Peyer's patch (tissue), 4 donors: Measurements from ENCODE around the gene KANSL3.

Source experiments
- POLR2A ChIP-seq, 2 donors: fragments of 450-650 bp; IDR thresholded peaks; one replicate each; pipeline ENCODE4 v1.5.1; 2017; ENCODE audit warnings: antibody characterized with exemption in 2 of 2, mild to moderate bottlenecking in 2 of 2, moderate library complexity in 2 of 2
- TF ChIP-seq, protein P1 (sequence below), 6 experiments: fragments of 450-650 bp in 4 of 6; fragments of 200-600 bp in 2 of 6; sonication (generic) in 1 of 6; IDR thresholded peaks; one replicate each; pipeline ENCODE4 v1.5.1; 2017 to 2019; ENCODE audit warnings: antibody characterized with exemption in 6 of 6, mild to moderate bottlenecking in 3 of 6, moderate library complexity in 1 of 6

DNA sequence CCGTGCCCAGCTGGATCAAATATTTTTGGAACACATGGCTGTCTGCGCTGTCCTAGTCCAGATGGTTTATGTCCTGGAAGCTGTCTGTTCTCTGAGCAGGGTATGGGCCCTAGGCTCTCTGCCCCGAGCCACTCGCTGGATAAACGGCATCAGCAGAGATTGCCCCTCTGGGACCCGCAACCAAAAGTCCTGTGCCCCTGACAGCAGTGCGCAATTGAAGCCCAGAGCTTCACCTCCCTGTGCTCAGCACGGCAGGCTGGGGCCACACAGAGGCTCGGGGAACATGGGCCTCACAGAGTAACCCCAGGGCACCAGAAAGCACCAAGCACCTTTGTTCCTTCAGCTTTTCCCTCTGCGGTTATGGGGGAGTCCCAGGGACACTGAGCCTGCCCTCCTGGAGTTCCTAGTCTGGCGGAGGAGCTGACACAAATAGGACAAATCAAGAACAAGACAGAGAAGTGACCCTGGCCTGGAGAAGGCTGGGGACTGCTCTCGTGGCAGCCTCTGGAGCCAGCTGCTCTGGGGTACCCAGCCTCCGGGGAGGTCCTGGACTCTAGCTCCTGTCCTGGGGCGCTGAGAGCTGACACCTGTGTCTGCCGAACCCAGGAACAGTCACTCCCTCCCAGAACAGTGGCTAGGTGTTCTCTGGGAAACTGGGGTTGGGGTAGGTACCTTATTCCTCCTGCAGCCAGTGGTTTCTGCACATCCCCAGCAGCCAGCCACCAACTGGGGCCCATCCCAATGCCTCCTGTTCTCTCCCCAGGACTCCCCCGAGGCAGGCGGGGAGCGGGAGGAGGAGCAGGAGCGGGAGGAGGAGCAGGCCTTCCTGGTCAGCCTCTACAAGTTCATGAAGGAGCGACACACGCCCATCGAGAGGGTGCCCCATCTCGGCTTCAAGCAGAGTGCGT is 89.3 kb downstream of the KANSL3 start:
- TF ChIP-seq, protein P1, sequence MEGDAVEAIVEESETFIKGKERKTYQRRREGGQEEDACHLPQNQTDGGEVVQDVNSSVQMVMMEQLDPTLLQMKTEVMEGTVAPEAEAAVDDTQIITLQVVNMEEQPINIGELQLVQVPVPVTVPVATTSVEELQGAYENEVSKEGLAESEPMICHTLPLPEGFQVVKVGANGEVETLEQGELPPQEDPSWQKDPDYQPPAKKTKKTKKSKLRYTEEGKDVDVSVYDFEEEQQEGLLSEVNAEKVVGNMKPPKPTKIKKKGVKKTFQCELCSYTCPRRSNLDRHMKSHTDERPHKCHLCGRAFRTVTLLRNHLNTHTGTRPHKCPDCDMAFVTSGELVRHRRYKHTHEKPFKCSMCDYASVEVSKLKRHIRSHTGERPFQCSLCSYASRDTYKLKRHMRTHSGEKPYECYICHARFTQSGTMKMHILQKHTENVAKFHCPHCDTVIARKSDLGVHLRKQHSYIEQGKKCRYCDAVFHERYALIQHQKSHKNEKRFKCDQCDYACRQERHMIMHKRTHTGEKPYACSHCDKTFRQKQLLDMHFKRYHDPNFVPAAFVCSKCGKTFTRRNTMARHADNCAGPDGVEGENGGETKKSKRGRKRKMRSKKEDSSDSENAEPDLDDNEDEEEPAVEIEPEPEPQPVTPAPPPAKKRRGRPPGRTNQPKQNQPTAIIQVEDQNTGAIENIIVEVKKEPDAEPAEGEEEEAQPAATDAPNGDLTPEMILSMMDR (IDR thresholded peaks at IDR 0.05) = no peak
- TF ChIP-seq POLR2A (IDR thresholded peaks at IDR 0.05) = no peak
